ENCODE data around the gene FIBP. TPM values are rescaled to one million over a fixed set of nuclear protein-coding genes. Genes with fewer than 3 reads are reported as not detected.

The FIBP gene
- total and polyA plus RNA-seq, 2 of the 4 experiments (the other 2 are of a cell fraction): 141 to 182 TPM

GRCh38 chr11:65932558-65932919 is 44.3 kb upstream of the FIBP start:
- Histone ChIP-seq H2AK9ac (replicated peaks; ENCODE audit: low read depth, low read length, poor library complexity) (no peak overlapping the region), H4K91ac (ENCODE audit: insufficient read depth, low read depth, low read length) (no peak overlapping the region), H3K14ac (replicated peaks; ENCODE audit: low read depth, low read length) (no peak overlapping the region), H2BK20ac (ENCODE audit: low read depth, low read length) (no peak overlapping the region), H3K79me1 (ENCODE audit: low read depth in 1 of 2, low read length in 2 of 2) (no peaks in the 10 kb centered on the region), H4K20me1 (ENCODE audit: insufficient read depth, low read length) (no peaks in the 10 kb centered on the region), H3K27ac (ENCODE audit: insufficient read depth, low read length) (no peak overlapping the region), H3K56ac (ENCODE audit: extremely low read depth, insufficient read depth, low read length) (no peak overlapping the region), H3K36me3 (ENCODE audit: control insufficient read depth, insufficient read depth, low read length) (no peaks in the 10 kb centered on the region), H3K9me1 (ENCODE audit: insufficient read depth, low read length) (no peaks in the 10 kb centered on the region; the same call in 1 of the 2 replicates), H2AFZ (replicated peaks; ENCODE audit: low read length, poor library complexity) (peak overlapping the region; percentile 74), H3K4me1 (ENCODE audit: control insufficient read depth, insufficient read depth, low read length) (peaks cover 4% of the 10 kb centered on the region; the same call in 1 of the 2 replicates), H3K4me2 (ENCODE audit: low read depth, low read length) (no peak overlapping the region), H4K8ac (ENCODE audit: low read depth in 2 of 2, low read length in 2 of 2) (no peak overlapping the region), H3K4me3 (ENCODE audit: insufficient read depth, low read depth, low read length) (no peak overlapping the region), H3K9ac (ENCODE audit: low read depth, low read length) (no peak overlapping the region), H2BK15ac (ENCODE audit: low read depth, low read length) (no peak overlapping the region), H2AK5ac (ENCODE audit: low read depth, low read length) (no peak overlapping the region), H3K18ac (ENCODE audit: low read depth, low read length) (no peak overlapping the region), H3K9me3 (ENCODE audit: control insufficient read depth, insufficient read depth, low read length) (no peaks in the 10 kb centered on the region), H2BK5ac (ENCODE audit: low read depth, low read length, poor library complexity, severe bottlenecking) (no peak overlapping the region), H3K27me3 (ENCODE audit: control insufficient read depth, insufficient read depth, low read length) (no peaks in the 10 kb centered on the region), H3K23ac (ENCODE audit: low read depth, low read length) (no peak overlapping the region), H2BK120ac (ENCODE audit: low read depth, low read length) (no peak overlapping the region), H4K5ac (ENCODE audit: low read depth, low read length) (no peak overlapping the region), H3K4ac (ENCODE audit: low read depth, low read length) (no peak overlapping the region)
- in situ Hi-C loops (cut with MboI; ENCODE audit: low sequenced_read_pairs): no loop called here
- POLR2A ChIA-PET (ENCODE audit: unreplicated experiment): no interaction called here
- WGBS, 2 experiments (ENCODE audit: extremely low coverage in 2 of 2, insufficient read length in 1 of 2): 83% methylated on average over 2 of the region's 9 CpGs; no CpG with 5 or more reads in 1 of the 2 experiments
- CTCF ChIA-PET: interaction anchor here (0.7 kb wide), 1 partner anchor 19 kb away, joined by 3 read pairs; no protein-coding TSS in a partner anchor
- ATAC-seq (ENCODE audit: low read depth) (peak; percentile 46), DNase-seq (no peak)
- intact Hi-C loops (cut with micrococcal nuclease): no loop called here
- dilution Hi-C loops (cut with HindIII; ENCODE audit: low sequenced_read_pairs, unreplicated experiment): no loop called here
- BruUV-seq (replicated peaks): no TSS peak
- no peak for TF ChIP-seq CHD1 (IDR thresholded peaks at IDR 0.05; ENCODE audit: low read depth, low read length)
- peak; percentile 3; the same call in 1 of the 2 replicates for TF ChIP-seq CTCF (conservative IDR thresholded peaks at IDR 0.05; ENCODE audit: low read depth, low read length)
- TF ChIP-seq USF2 (IDR thresholded peaks at IDR 0.05; ENCODE audit: low read depth, low read length): peak; percentile 82
